HCT116 (cell line): ENCODE data around the gene EIF5A2. TPM values are rescaled to one million over a fixed set of nuclear protein-coding genes. Genes with fewer than 3 reads are reported as not detected.

ENCODE experiments used
- ATAC-seq: fragments of 200-7000 bp; cut with Tn5 transposase; 2 replicates; pipeline ENCODE4 v1.9.1; 2020; ENCODE audit warnings: mild to moderate bottlenecking, moderate library complexity
- BruUV-seq: library from RNA; stranded (reverse); fragments of 400-500 nt; replicated peaks from 2 replicates; lab custom pipeline; 2021; lab: Mats Ljungman, UMichigan
- CTCF ChIA-PET: fragments of 300-600 bp; sonication (Branson Sonifier 250); formaldehyde crosslinking; loops from one replicate; lab custom pipeline; 2021; ENCODE audit warnings: antibody characterized with exemption; lab: Charles Lee
- POLR2A ChIA-PET: fragments of 300-600, 350-600 bp; sonication (Branson Sonifier 250); formaldehyde crosslinking; loops from one replicate; lab custom pipeline; 2021; ENCODE audit warnings: antibody characterized with exemption; lab: Charles Lee
- RAD21 ChIA-PET, 2 experiments: fragments of 300-600 bp; sonication (Branson Sonifier 250); formaldehyde crosslinking; loops; one replicate each; lab custom pipeline; 2023; ENCODE audit warnings: low total read pairs in 2 of 2; ENCODE audit not compliant: uncharacterized antibody in 2 of 2, unreplicated experiment in 2 of 2, low non-redundant PET in 1 of 2; lab: Charles Lee
- DNase-seq: peaks from one replicate; pipeline ENCODE4 v3.0.0-alpha.2; 2010; ENCODE audit warnings: low read depth, low spot score
- H2AFZ ChIP-seq: fragments of 200-600 bp; shearing (Covaris generic), sonication (generic); 2 replicates; pipeline ENCODE4 v1.6.1; 2017; ENCODE audit warnings: low read depth, mixed run types, mixed read lengths, antibody characterized with exemption, low read length; ENCODE audit not compliant: poor library complexity, severe bottlenecking
- H3K27ac ChIP-seq: 2 replicates; pipeline ENCODE4 v1.5.1; 2012; ENCODE audit warnings: low read depth, low read length
- H3K27me3 ChIP-seq: fragments of 200-600 bp; sonication (generic); 2 replicates; pipeline ENCODE4 v1.6.1; 2016; ENCODE audit warnings: mixed run types, low read length, mixed read lengths; ENCODE audit not compliant: insufficient read depth
- H3K36me3 ChIP-seq, 2 experiments: fragments of 200-500 bp in 1 of 2; fragments of 200-600 bp in 1 of 2; sonication (Bioruptor generic) in 1 of 2; sonication (generic) in 1 of 2; 2 replicates each; pipeline versions ENCODE4 v1.5.1 to v1.6.1; 2014 to 2016; ENCODE audit warnings: low read length in 2 of 2, inconsistent platforms in 1 of 2, mixed read lengths in 1 of 2, mixed run types in 1 of 2; ENCODE audit not compliant: insufficient read depth in 2 of 2, control insufficient read depth in 1 of 2
- H3K4me1 ChIP-seq, 2 experiments: fragments of 200-600 bp in 1 of 2; sonication (generic) in 1 of 2; 2 replicates each; pipeline versions ENCODE4 v1.5.1 to v1.6.1; 2012 to 2017; ENCODE audit warnings: low read length in 2 of 2, inconsistent platforms in 1 of 2, mild to moderate bottlenecking in 1 of 2, mixed read lengths in 1 of 2, mixed run types in 1 of 2, moderate library complexity in 1 of 2; ENCODE audit not compliant: insufficient read depth in 2 of 2, control insufficient read depth in 1 of 2
- H3K4me2 ChIP-seq: fragments of 200-600 bp; sonication (generic); 2 replicates; pipeline ENCODE4 v1.6.1; 2017; ENCODE audit warnings: mixed run types, low read length, mixed read lengths
- H3K4me3 ChIP-seq, 2 experiments: fragments of 200-600 bp in 1 of 2; sonication (generic) in 1 of 2; replicated peaks in 1 of 2; 2 replicates each; pipeline ENCODE4 v1.5.1; 2011 to 2016; ENCODE audit warnings: low read length in 2 of 2, control low read depth in 1 of 2, low read depth in 1 of 2, mild to moderate bottlenecking in 1 of 2, mixed read lengths in 1 of 2, mixed run types in 1 of 2
- H3K79me2 ChIP-seq: fragments of 200-600 bp; sonication (generic); 2 replicates; pipeline ENCODE4 v1.6.1; 2017; ENCODE audit warnings: mild to moderate bottlenecking, mixed run types, low read length, moderate library complexity, mixed read lengths; ENCODE audit not compliant: insufficient read depth
- H3K9ac ChIP-seq: fragments of 200-600 bp; sonication (generic); 2 replicates; pipeline ENCODE4 v1.6.1; 2016; ENCODE audit warnings: low read length, mixed read lengths
- H3K9me2 ChIP-seq: fragments of 200-600 bp; sonication (generic), shearing (Covaris generic); 2 replicates; pipeline ENCODE4 v1.6.1; 2017; ENCODE audit warnings: mixed run types, mild to moderate bottlenecking, moderate library complexity; ENCODE audit not compliant: insufficient read depth
- H3K9me3 ChIP-seq, 2 experiments: fragments of 200-500 bp in 1 of 2; fragments of 200-600 bp in 1 of 2; sonication (Bioruptor generic) in 1 of 2; sonication (generic) in 1 of 2; 2 replicates each; pipeline ENCODE4 v1.6.1; 2014 to 2017; ENCODE audit warnings: low read length in 2 of 2, mixed read lengths in 2 of 2, inconsistent platforms in 1 of 2, low read depth in 1 of 2, mild to moderate bottlenecking in 1 of 2, mixed run types in 1 of 2, moderate library complexity in 1 of 2; ENCODE audit not compliant: control insufficient read depth in 1 of 2, insufficient read depth in 1 of 2
- H4K20me1 ChIP-seq: fragments of 200-600 bp; sonication (generic), shearing (Covaris generic); 2 replicates; pipeline ENCODE4 v1.6.1; 2017; ENCODE audit warnings: mixed run types, mild to moderate bottlenecking, moderate library complexity; ENCODE audit not compliant: insufficient read depth
- CEBPB ChIP-seq: IDR thresholded peaks from 2 replicates; pipeline ENCODE4 v1.6.1; 2012; ENCODE audit warnings: low read depth
- EGR1 ChIP-seq: IDR thresholded peaks from 2 replicates; pipeline ENCODE4 v1.6.1; 2012; ENCODE audit warnings: low read depth
- EZH2phosphoT487 ChIP-seq: fragments of 200-600 bp; IDR thresholded peaks from 2 replicates; pipeline ENCODE4 v1.6.1; 2018; ENCODE audit warnings: antibody characterized with exemption, borderline replicate concordance
- FOSL1 ChIP-seq: IDR thresholded peaks from 2 replicates; pipeline ENCODE4 v1.6.1; 2012; ENCODE audit warnings: low read depth
- MAX ChIP-seq: IDR thresholded peaks from 2 replicates; pipeline ENCODE4 v1.6.1; 2012
- POLR2A ChIP-seq: IDR thresholded peaks from 2 replicates; pipeline ENCODE4 v1.7.0; 2011; ENCODE audit warnings: borderline replicate concordance; ENCODE audit not compliant: insufficient read depth, insufficient read length; ENCODE audit errors: extremely low read depth
- POLR2AphosphoS5 ChIP-seq: IDR thresholded peaks from 2 replicates; pipeline ENCODE4 v1.6.1; 2011; ENCODE audit warnings: mild to moderate bottlenecking, low read depth, low read length, moderate library complexity
- RAD21 ChIP-seq: IDR thresholded peaks from 2 replicates; pipeline ENCODE4 v1.6.1; 2012; ENCODE audit warnings: low read depth, mild to moderate bottlenecking
- REST ChIP-seq: IDR thresholded peaks from 2 replicates; pipeline ENCODE4 v1.6.1; 2012; ENCODE audit warnings: low read depth
- SP1 ChIP-seq: IDR thresholded peaks from 2 replicates; pipeline ENCODE4 v1.6.1; 2012; ENCODE audit warnings: low read depth
- TCF7L2 ChIP-seq: IDR thresholded peaks from 2 replicates; pipeline ENCODE4 v1.7.0; 2011; ENCODE audit warnings: borderline replicate concordance, inconsistent platforms; ENCODE audit not compliant: insufficient read depth, insufficient read length; ENCODE audit errors: extremely low read depth
- ZBTB33 ChIP-seq: IDR thresholded peaks from 2 replicates; pipeline ENCODE4 v1.6.1; 2011; ENCODE audit warnings: mild to moderate bottlenecking, low read length, moderate library complexity; ENCODE audit not compliant: insufficient replicate concordance; ENCODE audit errors: extremely low read depth
- ZFX ChIP-seq: fragments of 450-650 bp; IDR thresholded peaks from 2 replicates; pipeline ENCODE4 v1.6.1; 2017
- ZNF274 ChIP-seq: fragments of 200-500 bp; sonication (Bioruptor generic); IDR thresholded peaks from 2 replicates; pipeline ENCODE4 v1.6.1; 2014; ENCODE audit warnings: mild to moderate bottlenecking, low read depth, low read length, inconsistent platforms
- intact Hi-C: fragments of 100-400 bp; cut with micrococcal nuclease; formaldehyde crosslinking; loops from 2 replicates; pipeline ENCODE4 v1.10.0; 2022
- total RNA-seq: library from RNA; stranded (reverse); gene quantifications from one replicate; pipeline ENCODE4 v1.2.1, GENCODE V29; 2021; ENCODE audit not compliant: unreplicated experiment

Gene EIF5A2
- total RNA-seq, 1 experiment from 2014 or later: 19.4 TPM

- POLR2A ChIA-PET: no interaction called here
Measured at GRCh38 chr3:170947018-170947769, 38.8 kb upstream of the EIF5A2 start.

GRCh38 chr3:170942011-170942410 is 33.6 kb upstream of the EIF5A2 start:
- H3K9ac ChIP-seq: no peak overlapping the region
- BruUV-seq: no TSS peak
- no peak for ATAC-seq
- no peak overlapping the region for H3K27ac ChIP-seq
- CTCF ChIA-PET: no interaction called here
- no peak overlapping the region for H3K4me2 ChIP-seq
- no peaks in the 10 kb centered on the region for H3K36me3 ChIP-seq
- POLR2A ChIA-PET: no interaction called here
- no peak for TF ChIP-seq ZFX
- no peak for TF ChIP-seq REST
- no peak for TF ChIP-seq CEBPB
- no peak for TF ChIP-seq SP1
- TF ChIP-seq ZNF274: no peak
- TF ChIP-seq EGR1: no peak
- TF ChIP-seq ZBTB33: no peak
- TF ChIP-seq MAX: no peak
- TF ChIP-seq POLR2A: no peak
- TF ChIP-seq FOSL1: no peak
- no peak for TF ChIP-seq POLR2AphosphoS5
- RAD21 ChIA-PET: no interaction called here
- H3K27me3 ChIP-seq: no peaks in the 10 kb centered on the region
- H3K79me2 ChIP-seq: no peaks in the 10 kb centered on the region
- H4K20me1 ChIP-seq: no peaks in the 10 kb centered on the region
- no peaks in the 10 kb centered on the region for H3K9me2 ChIP-seq
- no peak overlapping the region for H3K4me3 ChIP-seq
- H2AFZ ChIP-seq: no peak overlapping the region
- no peaks in the 10 kb centered on the region for H3K4me1 ChIP-seq
- no peaks in the 10 kb centered on the region for H3K9me3 ChIP-seq
- intact Hi-C loops: no loop called here
- DNase-seq: no peak

More at GRCh38 chr3:170947018-170947769, 38.8 kb upstream of the EIF5A2 start:
- ATAC-seq: no peak
- H3K9me2 ChIP-seq: no peaks in the 10 kb centered on the region
- H3K4me1 ChIP-seq: no peaks in the 10 kb centered on the region
- no peaks in the 10 kb centered on the region for H3K36me3 ChIP-seq
- DNase-seq: no peak
- H3K4me3 ChIP-seq: no peak overlapping the region
- H3K4me2 ChIP-seq: no peak overlapping the region
- BruUV-seq: no TSS peak
- TF ChIP-seq RAD21: no peak
- no peak for TF ChIP-seq FOSL1
- no peak for TF ChIP-seq POLR2A
- TF ChIP-seq TCF7L2: no peak
- no peak for TF ChIP-seq EZH2phosphoT487
- H4K20me1 ChIP-seq: no peaks in the 10 kb centered on the region
- no peak overlapping the region for H2AFZ ChIP-seq
- H3K27ac ChIP-seq: no peak overlapping the region
- ChIA-PET CTCF (no interaction called here), RAD21 (no interaction called here)
- H3K9ac ChIP-seq: no peak overlapping the region
- no peaks in the 10 kb centered on the region for H3K79me2 ChIP-seq
- no peaks in the 10 kb centered on the region for H3K27me3 ChIP-seq
- no peaks in the 10 kb centered on the region for H3K9me3 ChIP-seq
- intact Hi-C loops: no loop called here
